K562 (cell line): ENCODE data around the gene VPS26A. TPM values are rescaled to one million over a fixed set of nuclear protein-coding genes. Genes with fewer than 3 reads are reported as not detected.
A peak's percentile ranks its signal among the peaks of the same experiment; 100 is the strongest.

Source experiments
- BACH1 ChIP-seq: fragments of 200-800 bp; sonication (Bioruptor generic); IDR thresholded peaks from 2 replicates; pipeline ENCODE4 v1.6.1; 2016; ENCODE audit warnings: missing genetic modification characterization, missing compliant biosample characterization
- DIDO1 ChIP-seq: fragments of 450-650 bp; IDR thresholded peaks from 2 replicates; pipeline ENCODE4 v1.6.1; 2016; ENCODE audit warnings: low read depth, missing biosample characterization, missing genetic modification characterization
- E2F3 ChIP-seq: fragments of 250-450 bp; sonication (Bioruptor Pico); IDR thresholded peaks from 2 replicates; pipeline ENCODE4 v1.4.0; 2020; ENCODE audit warnings: mild to moderate bottlenecking
- EP400 ChIP-seq: fragments of 450-650 bp; IDR thresholded peaks from 2 replicates; pipeline ENCODE4 v1.6.1; 2017; ENCODE audit warnings: antibody characterized with exemption, mild to moderate bottlenecking, moderate library complexity
- ETS2 ChIP-seq: IDR thresholded peaks from 2 replicates; pipeline ENCODE4 v1.6.1; 2016; ENCODE audit warnings: borderline replicate concordance, missing genetic modification characterization, mild to moderate bottlenecking, moderate library complexity, missing compliant biosample characterization; ENCODE audit not compliant: poor library complexity, severe bottlenecking
- HMG20A ChIP-seq: fragments of 450-650 bp; formaldehyde crosslinking; conservative IDR thresholded peaks from 2 replicates; pipeline ENCODE4 v1.4.0; 2020; ENCODE audit warnings: mild to moderate bottlenecking, mixed read lengths
- L3MBTL2 ChIP-seq: fragments of 450-650 bp; IDR thresholded peaks from 2 replicates; pipeline ENCODE4 v1.6.1; 2016; ENCODE audit warnings: mild to moderate bottlenecking, moderate library complexity
- MAFK ChIP-seq: IDR thresholded peaks from 2 replicates; pipeline ENCODE4 v1.6.1; 2011; ENCODE audit warnings: low read length, improper control_type of control experiment
- MYNN ChIP-seq, 2 experiments: sonication (generic); formaldehyde crosslinking in 1 of 2; IDR thresholded peaks; 2 replicates each; pipeline versions ENCODE4 v1.5.0 to v1.6.1; 2016 to 2020; ENCODE audit warnings: antibody characterized with exemption in 1 of 2, missing genetic modification reagents in 1 of 2
- ZNF184 ChIP-seq: sonication (generic); formaldehyde crosslinking; IDR thresholded peaks from 2 replicates; pipeline ENCODE4 v1.5.0; 2020; ENCODE audit warnings: missing genetic modification reagents
- ZNF644 ChIP-seq: fragments of 200-800 bp; sonication (Bioruptor generic); IDR thresholded peaks from 2 replicates; pipeline ENCODE4 v1.6.1; 2016; ENCODE audit warnings: low read depth, missing genetic modification characterization, missing compliant biosample characterization
- polyA plus RNA-seq, 8 experiments: library from polyadenylated mRNA; depleted of rRNA in 4 of 8; stranded (reverse) in 5 of 8; unstranded in 3 of 8; fragments of >200 nt; fragmentation: Nextera tagmentation in 2 of 8; fragmentation: Illumina TruSeq in 1 of 8; extraction: Ambion mirVana in 2 of 8; extraction: Trizol in 1 of 8; gene quantifications; 2 replicates each; pipeline versions ENCODE4 v1.2.1 to v1.2.3, GENCODE V29; 2011 to 2014; ENCODE audit warnings: inconsistent platforms in 1 of 8, missing spikeins in 1 of 8
- total RNA-seq, 7 experiments: library from RNA; depleted of rRNA in 6 of 7; stranded (reverse); fragments of >200 nt in 6 of 7; fragmentation: Illumina TruSeq in 2 of 7; extraction: Trizol in 2 of 7; gene quantifications; 2 replicates each; pipeline versions ENCODE4 v1.2.1 to v1.2.3, GENCODE V29; 2011 to 2021; ENCODE audit warnings: low replicate concordance in 1 of 7
- TF ChIP-seq, protein P1 (sequence below): fragments of 200-600 bp; sonication (generic); IDR thresholded peaks from one replicate; pipeline ENCODE4 v1.6.1; 2012; ENCODE audit warnings: mild to moderate bottlenecking, low read depth, low read length, inconsistent platforms
- TF ChIP-seq, protein P2 (sequence below): fragments of 450-650 bp; IDR thresholded peaks from 2 replicates; pipeline ENCODE4 v1.6.1; 2016; ENCODE audit warnings: antibody characterized with exemption
- TF ChIP-seq, protein P3 (sequence below), 2 experiments: fragments of 250-450 bp in 1 of 2; fragments of 450-650 bp in 1 of 2; sonication (Bioruptor Pico) in 1 of 2; IDR thresholded peaks; 2 replicates each; pipeline versions ENCODE4 v1.6.1 to v1.8.0; 2016 to 2021; ENCODE audit warnings: mild to moderate bottlenecking in 2 of 2, moderate library complexity in 2 of 2, missing compliant biosample characterization in 1 of 2, missing genetic modification characterization in 1 of 2

The VPS26A gene
- total and polyA plus RNA-seq, 9 of the 15 experiments (the other 6 are each of a cell fraction or from before 2014, with no cell fraction given), result 47.1 to 137 (median 69.3) TPM

DNA sequence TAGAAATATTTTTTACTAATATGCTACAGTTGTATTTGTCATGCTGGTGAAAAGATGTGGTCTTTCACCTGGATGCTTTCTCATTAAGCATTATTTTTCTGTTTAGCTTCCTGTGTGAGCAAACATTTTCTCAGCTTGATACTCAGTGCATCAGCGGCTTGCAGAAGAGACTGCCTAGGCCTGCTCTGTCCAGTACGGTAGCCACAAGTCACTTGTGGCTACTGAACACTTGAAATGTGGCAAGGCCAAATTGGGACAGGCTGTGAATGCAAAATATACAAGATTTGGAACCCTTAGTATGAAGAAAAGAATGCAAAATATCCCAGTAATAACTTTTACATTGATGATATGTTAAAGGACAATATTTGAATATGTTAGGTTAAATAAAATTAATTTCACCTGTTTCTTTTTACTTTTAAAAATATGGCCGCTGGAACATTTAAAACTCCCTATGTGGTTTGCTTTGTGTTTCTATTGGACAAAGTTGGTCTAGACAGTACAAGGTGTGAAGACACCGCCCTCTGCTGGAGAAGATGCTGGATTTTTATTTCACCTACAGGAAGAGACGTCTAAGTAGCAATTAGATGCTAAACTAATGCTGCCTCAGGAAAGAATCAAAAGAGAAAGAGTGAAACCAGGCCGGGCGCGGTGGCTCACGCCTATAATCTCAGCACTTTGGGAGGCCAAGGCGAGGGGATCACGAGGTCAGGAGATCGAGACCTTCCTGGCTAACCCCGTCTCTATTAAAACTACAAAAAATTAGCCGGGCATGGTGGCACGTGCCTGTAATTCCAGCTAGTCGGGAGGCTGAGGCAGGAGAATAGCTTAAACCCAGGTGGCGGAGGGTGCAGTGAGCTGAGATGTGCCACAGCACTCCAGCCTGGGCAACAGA lies 30.8 kb upstream of the VPS26A start (continued):
- TF ChIP-seq, protein P1, sequence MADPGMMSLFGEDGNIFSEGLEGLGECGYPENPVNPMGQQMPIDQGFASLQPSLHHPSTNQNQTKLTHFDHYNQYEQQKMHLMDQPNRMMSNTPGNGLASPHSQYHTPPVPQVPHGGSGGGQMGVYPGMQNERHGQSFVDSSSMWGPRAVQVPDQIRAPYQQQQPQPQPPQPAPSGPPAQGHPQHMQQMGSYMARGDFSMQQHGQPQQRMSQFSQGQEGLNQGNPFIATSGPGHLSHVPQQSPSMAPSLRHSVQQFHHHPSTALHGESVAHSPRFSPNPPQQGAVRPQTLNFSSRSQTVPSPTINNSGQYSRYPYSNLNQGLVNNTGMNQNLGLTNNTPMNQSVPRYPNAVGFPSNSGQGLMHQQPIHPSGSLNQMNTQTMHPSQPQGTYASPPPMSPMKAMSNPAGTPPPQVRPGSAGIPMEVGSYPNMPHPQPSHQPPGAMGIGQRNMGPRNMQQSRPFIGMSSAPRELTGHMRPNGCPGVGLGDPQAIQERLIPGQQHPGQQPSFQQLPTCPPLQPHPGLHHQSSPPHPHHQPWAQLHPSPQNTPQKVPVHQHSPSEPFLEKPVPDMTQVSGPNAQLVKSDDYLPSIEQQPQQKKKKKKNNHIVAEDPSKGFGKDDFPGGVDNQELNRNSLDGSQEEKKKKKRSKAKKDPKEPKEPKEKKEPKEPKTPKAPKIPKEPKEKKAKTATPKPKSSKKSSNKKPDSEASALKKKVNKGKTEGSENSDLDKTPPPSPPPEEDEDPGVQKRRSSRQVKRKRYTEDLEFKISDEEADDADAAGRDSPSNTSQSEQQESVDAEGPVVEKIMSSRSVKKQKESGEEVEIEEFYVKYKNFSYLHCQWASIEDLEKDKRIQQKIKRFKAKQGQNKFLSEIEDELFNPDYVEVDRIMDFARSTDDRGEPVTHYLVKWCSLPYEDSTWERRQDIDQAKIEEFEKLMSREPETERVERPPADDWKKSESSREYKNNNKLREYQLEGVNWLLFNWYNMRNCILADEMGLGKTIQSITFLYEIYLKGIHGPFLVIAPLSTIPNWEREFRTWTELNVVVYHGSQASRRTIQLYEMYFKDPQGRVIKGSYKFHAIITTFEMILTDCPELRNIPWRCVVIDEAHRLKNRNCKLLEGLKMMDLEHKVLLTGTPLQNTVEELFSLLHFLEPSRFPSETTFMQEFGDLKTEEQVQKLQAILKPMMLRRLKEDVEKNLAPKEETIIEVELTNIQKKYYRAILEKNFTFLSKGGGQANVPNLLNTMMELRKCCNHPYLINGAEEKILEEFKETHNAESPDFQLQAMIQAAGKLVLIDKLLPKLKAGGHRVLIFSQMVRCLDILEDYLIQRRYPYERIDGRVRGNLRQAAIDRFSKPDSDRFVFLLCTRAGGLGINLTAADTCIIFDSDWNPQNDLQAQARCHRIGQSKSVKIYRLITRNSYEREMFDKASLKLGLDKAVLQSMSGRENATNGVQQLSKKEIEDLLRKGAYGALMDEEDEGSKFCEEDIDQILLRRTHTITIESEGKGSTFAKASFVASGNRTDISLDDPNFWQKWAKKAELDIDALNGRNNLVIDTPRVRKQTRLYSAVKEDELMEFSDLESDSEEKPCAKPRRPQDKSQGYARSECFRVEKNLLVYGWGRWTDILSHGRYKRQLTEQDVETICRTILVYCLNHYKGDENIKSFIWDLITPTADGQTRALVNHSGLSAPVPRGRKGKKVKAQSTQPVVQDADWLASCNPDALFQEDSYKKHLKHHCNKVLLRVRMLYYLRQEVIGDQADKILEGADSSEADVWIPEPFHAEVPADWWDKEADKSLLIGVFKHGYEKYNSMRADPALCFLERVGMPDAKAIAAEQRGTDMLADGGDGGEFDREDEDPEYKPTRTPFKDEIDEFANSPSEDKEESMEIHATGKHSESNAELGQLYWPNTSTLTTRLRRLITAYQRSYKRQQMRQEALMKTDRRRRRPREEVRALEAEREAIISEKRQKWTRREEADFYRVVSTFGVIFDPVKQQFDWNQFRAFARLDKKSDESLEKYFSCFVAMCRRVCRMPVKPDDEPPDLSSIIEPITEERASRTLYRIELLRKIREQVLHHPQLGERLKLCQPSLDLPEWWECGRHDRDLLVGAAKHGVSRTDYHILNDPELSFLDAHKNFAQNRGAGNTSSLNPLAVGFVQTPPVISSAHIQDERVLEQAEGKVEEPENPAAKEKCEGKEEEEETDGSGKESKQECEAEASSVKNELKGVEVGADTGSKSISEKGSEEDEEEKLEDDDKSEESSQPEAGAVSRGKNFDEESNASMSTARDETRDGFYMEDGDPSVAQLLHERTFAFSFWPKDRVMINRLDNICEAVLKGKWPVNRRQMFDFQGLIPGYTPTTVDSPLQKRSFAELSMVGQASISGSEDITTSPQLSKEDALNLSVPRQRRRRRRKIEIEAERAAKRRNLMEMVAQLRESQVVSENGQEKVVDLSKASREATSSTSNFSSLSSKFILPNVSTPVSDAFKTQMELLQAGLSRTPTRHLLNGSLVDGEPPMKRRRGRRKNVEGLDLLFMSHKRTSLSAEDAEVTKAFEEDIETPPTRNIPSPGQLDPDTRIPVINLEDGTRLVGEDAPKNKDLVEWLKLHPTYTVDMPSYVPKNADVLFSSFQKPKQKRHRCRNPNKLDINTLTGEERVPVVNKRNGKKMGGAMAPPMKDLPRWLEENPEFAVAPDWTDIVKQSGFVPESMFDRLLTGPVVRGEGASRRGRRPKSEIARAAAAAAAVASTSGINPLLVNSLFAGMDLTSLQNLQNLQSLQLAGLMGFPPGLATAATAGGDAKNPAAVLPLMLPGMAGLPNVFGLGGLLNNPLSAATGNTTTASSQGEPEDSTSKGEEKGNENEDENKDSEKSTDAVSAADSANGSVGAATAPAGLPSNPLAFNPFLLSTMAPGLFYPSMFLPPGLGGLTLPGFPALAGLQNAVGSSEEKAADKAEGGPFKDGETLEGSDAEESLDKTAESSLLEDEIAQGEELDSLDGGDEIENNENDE, result no peak
- no peak for TF ChIP-seq E2F3
- TF ChIP-seq HMG20A (CRISPR knock-in tag), result no peak
- TF ChIP-seq, protein P2, sequence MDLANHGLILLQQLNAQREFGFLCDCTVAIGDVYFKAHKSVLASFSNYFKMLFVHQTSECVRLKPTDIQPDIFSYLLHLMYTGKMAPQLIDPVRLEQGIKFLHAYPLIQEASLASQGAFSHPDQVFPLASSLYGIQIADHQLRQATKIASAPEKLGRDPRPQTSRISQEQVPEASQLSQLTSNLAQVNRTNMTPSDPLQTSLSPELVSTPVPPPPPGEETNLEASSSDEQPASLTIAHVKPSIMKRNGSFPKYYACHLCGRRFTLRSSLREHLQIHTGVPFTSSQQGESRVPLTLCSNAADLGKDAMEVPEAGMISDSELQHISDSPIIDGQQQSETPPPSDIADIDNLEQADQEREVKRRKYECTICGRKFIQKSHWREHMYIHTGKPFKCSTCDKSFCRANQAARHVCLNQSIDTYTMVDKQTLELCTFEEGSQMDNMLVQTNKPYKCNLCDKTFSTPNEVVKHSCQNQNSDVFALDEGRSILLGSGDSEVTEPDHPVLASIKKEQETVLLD, result no peak
- TF ChIP-seq, protein P3, sequence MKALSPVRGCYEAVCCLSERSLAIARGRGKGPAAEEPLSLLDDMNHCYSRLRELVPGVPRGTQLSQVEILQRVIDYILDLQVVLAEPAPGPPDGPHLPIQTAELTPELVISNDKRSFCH (CRISPR knock-in tag; IDR thresholded peaks at IDR 0.05), result no peak
- TF ChIP-seq, protein P3 (tag; IDR thresholded peaks at IDR 0.05), result no peak
- TF ChIP-seq ETS2 (tag), result no peak
- TF ChIP-seq ZNF184 (CRISPR knock-in tag), result no peak
- TF ChIP-seq MAFK, result peak; percentile 14; the same call in 1 of the 2 replicates
- peak; percentile 86 for TF ChIP-seq L3MBTL2
- peak; percentile 20; the same call in 1 of the 2 replicates for TF ChIP-seq EP400
- TF ChIP-seq DIDO1 (tag), result no peak
- TF ChIP-seq BACH1, result no peak
- TF ChIP-seq ZNF644 (tag), result no peak
- no peak for TF ChIP-seq MYNN (IDR thresholded peaks at IDR 0.05)
- no peak for TF ChIP-seq MYNN (CRISPR knock-in tag; IDR thresholded peaks at IDR 0.05)
